Adipose tissue (tissue), 3 donors: Measurements from ENCODE around the gene MTMR12. TPM values are rescaled to one million over a fixed set of nuclear protein-coding genes. Genes with fewer than 3 reads are reported as not detected.
"Not testable (repeated sequence)": the region's sequence is repeated elsewhere in the genome, so short reads cannot be mapped to it uniquely, and the experiment has no call there.

ENCODE experiments used
- H3K27ac ChIP-seq: one replicate; pipeline ENCODE4 v1.5.1; 2013; ENCODE audit warnings: low read depth, low read length
- whole genome bisulfite sequencing, 3 donors: extraction: QIAGEN DNeasy Blood & Tissue Kit; methylation state at CpG; one replicate each; pipeline ENCODE4 v1.1.7; 2013; 5-methylcytosine and 5-hydroxymethylcytosine counted together
- polyA plus RNA-seq, 3 donors: library from polyadenylated mRNA; stranded (reverse); fragments of 200-250 nt; gene quantifications; one replicate each; pipeline ENCODE4 v1.2.3, GENCODE V29; 2013
- donor health status: healthy with polysubstance abuse.
- donor health status: Bipolar disorder and iron deficiency.
- donor health status: healthy.

MTMR12 gene
- polyA plus RNA-seq, 3 donors = 13.6 to 21.8 (median 14.5) TPM

GRCh38 chr5:32230356-32231099 lies 82.2 kb downstream of the MTMR12 start:
- 46 to 56% (median 51%) methylated on average over 3 of the region's 3 CpGs for WGBS, 3 donors
- no peak overlapping the region for H3K27ac ChIP-seq

- 93 to 94% (median 94%) methylated on average over 14 of the region's 14 CpGs for WGBS, 3 donors
Measured at GRCh38 chr5:32229586-32229985, 83.2 kb downstream of the MTMR12 start.

GRCh38 chr5:32228816-32229215 lies 83.9 kb downstream of the MTMR12 start:
- WGBS, 3 donors = 87 to 97% (median 95%) methylated on average over 12 of the region's 12 CpGs
- H3K27ac ChIP-seq = no peak overlapping the region

More at GRCh38 chr5:32229586-32229985, 83.2 kb downstream of the MTMR12 start:
- no peak overlapping the region for H3K27ac ChIP-seq

- H3K27ac ChIP-seq = no peak overlapping the region
- 56 to 71% (median 64%) methylated on average over 5 of the region's 5 CpGs for WGBS, 3 donors
Measured at GRCh38 chr5:32225445-32225844, 87.3 kb downstream of the MTMR12 start.

- 67 to 89% (median 72%) methylated on average over 1 of the region's 1 CpG for WGBS, 3 donors
- H3K27ac ChIP-seq = no peak overlapping the region
Measured at GRCh38 chr5:32223972-32224609, 88.6 kb downstream of the MTMR12 start.

GRCh38 chr5:32222723-32223470 lies 89.8 kb downstream of the MTMR12 start:
- no peak overlapping the region for H3K27ac ChIP-seq
- 84 to 91% (median 87%) methylated on average over 5 of the region's 5 CpGs for WGBS, 3 donors

GRCh38 chr5:32217886-32218396 lies 94.8 kb downstream of the MTMR12 start:
- H3K27ac ChIP-seq = no peak overlapping the region
- 49 to 56% (median 50%) methylated on average over 12 of the region's 12 CpGs for WGBS, 3 donors

- not testable (repeated sequence) for H3K27ac ChIP-seq
- WGBS, 3 donors = 83 to 96% (median 94%) methylated on average over 1 of the region's 1 CpG
Measured at GRCh38 chr5:32214344-32214743, 98.4 kb downstream of the MTMR12 start.

- WGBS, 3 donors = 80 to 86% (median 81%) methylated on average over 3 of the region's 3 CpGs
- no peak overlapping the region for H3K27ac ChIP-seq
Measured at GRCh38 chr5:32210151-32210550, 102.6 kb downstream of the MTMR12 start.

- not testable (repeated sequence) for H3K27ac ChIP-seq
- WGBS, 3 donors = 95 to 96% (median 95%) methylated on average over 7 to 13 of the region's 31 CpGs
Measured at GRCh38 chr5:32208837-32209236, 103.9 kb downstream of the MTMR12 start.

GRCh38 chr5:32207355-32207634 lies 105.4 kb downstream of the MTMR12 start:
- 87 to 98% (median 92%) methylated on average over 4 of the region's 4 CpGs for WGBS, 3 donors
- no peak overlapping the region for H3K27ac ChIP-seq

- WGBS, 3 donors = 71 to 85% (median 76%) methylated on average over 13 of the region's 13 CpGs
- no peak overlapping the region for H3K27ac ChIP-seq
Measured at GRCh38 chr5:32206509-32207354, 106.0 kb downstream of the MTMR12 start.

GRCh38 chr5:32206053-32206452 lies 106.7 kb downstream of the MTMR12 start:
- no peak overlapping the region for H3K27ac ChIP-seq

GRCh38 chr5:32202394-32202793 lies 110.3 kb downstream of the MTMR12 start:
- WGBS, 3 donors = 70 to 97% (median 75%) methylated on average over 2 of the region's 2 CpGs
- H3K27ac ChIP-seq = no peak overlapping the region

More at GRCh38 chr5:32206053-32206452, 106.7 kb downstream of the MTMR12 start:
- 79 to 89% (median 85%) methylated on average over 5 of the region's 5 CpGs for WGBS, 3 donors

- no peak overlapping the region for H3K27ac ChIP-seq
- 4 to 18% (median 9%) methylated on average over 3 of the region's 3 CpGs for WGBS, 3 donors
Measured at GRCh38 chr5:32201122-32201753, 111.5 kb downstream of the MTMR12 start.

GRCh38 chr5:32197032-32197431 lies 115.7 kb downstream of the MTMR12 start:
- 74 to 83% (median 76%) methylated on average over 6 of the region's 6 CpGs for WGBS, 3 donors
- H3K27ac ChIP-seq = no peak overlapping the region

- no peak overlapping the region for H3K27ac ChIP-seq
- WGBS, 3 donors = 92 to 97% (median 95%) methylated on average over 5 of the region's 5 CpGs
Measured at GRCh38 chr5:32195265-32195664, 117.5 kb downstream of the MTMR12 start.

GRCh38 chr5:32193591-32193990 lies 119.1 kb downstream of the MTMR12 start:
- 8 to 13% (median 13%) methylated on average over 7 of the region's 7 CpGs for WGBS, 3 donors

More at GRCh38 chr5:32193591-32193990, 119.1 kb downstream of the MTMR12 start:
- no peak overlapping the region for H3K27ac ChIP-seq
